ENCODE measurements around the gene ITIH4.

The ITIH4 gene

DNA sequence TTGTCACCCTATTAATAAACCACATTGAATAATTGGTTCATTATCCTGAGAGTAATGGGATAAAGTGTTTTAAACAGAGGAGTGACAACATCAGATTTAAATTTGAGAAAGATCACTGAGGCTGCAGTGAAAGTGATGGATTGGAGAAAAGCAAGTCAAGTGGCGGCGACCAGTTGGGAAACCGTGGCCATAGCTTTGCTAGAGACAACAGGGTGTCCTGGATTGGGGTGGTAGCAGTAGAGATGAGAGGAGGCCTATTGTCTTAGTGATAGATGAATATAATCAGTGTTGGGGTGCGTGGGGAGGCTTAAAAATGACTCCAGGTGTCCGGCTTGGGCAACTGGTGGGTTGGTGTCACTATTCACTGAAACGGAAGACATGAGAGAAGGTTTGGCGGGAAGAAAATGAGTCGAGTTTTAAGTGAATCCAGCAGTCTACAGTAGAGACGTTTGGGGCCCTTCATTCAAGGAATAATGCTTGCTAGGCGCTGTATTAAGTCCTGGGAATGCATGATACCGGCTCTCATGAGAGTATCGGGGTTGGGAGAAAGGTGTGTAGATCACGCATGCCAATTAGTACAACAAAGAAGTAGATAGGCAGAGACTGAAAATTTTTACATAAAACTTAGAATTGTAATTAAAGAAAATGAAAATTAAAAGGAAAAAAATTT lies 60.6 kb downstream of the ITIH4 start:
- no peak for DNase-seq

DNA sequence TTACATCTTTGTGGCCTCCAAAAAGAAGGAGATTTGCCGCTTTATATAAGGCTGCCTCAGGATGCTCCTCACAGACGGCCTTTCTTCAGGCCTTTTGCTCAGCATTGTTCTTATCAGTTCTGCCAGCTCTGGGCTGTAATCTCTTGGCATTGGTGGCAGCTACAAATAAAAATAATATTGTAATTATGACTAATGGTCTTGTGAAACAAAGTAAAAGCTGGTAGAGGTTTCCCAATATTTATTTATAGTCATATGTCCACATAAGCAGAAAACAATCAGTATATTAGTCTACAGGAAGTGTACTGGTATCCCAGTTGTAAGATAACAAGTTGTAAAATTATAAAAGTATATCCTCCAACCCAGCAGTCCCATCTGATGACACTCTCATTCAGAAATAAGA lies 67.0 kb downstream of the ITIH4 start:
- no peak for DNase-seq
